ENCODE results near the gene ELP1. TPM values are rescaled to one million over a fixed set of nuclear protein-coding genes. Genes with fewer than 3 reads are reported as not detected.

ELP1 gene
- total and polyA plus RNA-seq, 2 experiments from 2014 or later: 9.1 to 46.3 TPM

DNA sequence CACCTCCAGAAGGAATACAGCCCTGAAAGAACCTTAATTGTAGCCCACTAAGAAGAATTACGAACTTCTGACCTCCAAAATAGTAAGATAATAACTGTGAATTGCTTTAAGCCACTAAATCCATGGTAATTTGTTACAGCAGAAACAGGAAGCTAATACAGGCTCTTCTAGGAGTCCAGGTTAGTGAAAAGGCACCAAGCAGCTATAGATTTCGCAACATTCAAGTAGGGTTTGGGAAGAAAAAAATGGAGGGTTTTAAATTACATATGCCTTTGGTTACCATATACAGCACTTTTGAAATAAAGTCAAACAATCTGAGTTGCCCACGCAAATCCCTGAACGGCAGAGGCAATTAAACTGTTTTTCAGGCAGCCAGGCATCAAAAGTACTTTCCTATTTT lies 73.6 kb downstream of the ELP1 start:
- Histone ChIP-seq H2AFZ (no peak overlapping the region), H3K36me3 (ENCODE audit: insufficient read depth) (no peaks in the 10 kb centered on the region), H3K79me2 (replicated peaks; ENCODE audit: insufficient read depth) (no peaks in the 10 kb centered on the region), H3K4me2 (no peak overlapping the region), H3K4me3 (no peak overlapping the region), H3K4me1 (ENCODE audit: insufficient read depth) (no peaks in the 10 kb centered on the region), H3K27ac (ENCODE audit: low read depth) (no peak overlapping the region), H4K20me1 (replicated peaks; ENCODE audit: insufficient read depth) (no peaks in the 10 kb centered on the region), H3K27me3 (ENCODE audit: insufficient read depth) (no peaks in the 10 kb centered on the region), H3K9me2 (ENCODE audit: insufficient read depth) (no peaks in the 10 kb centered on the region), H3F3A (replicated peaks; ENCODE audit: low read depth) (no peaks in the 10 kb centered on the region)
- Mint-ChIP-seq H3K36me3 (ENCODE audit: low read depth) (no peaks in the 10 kb centered on the region), H3K9me3 (no peaks in the 10 kb centered on the region), H3K27ac (no peak overlapping the region), H3K27me3 (ENCODE audit: insufficient read depth, low read depth, poor library complexity) (peaks cover 9% of the 10 kb centered on the region), H3K4me3 (no peak overlapping the region), H3K4me1 (no peaks in the 10 kb centered on the region)
- TF ChIP-seq CREB1 (CRISPR knock-in tag; IDR thresholded peaks at IDR 0.05; ENCODE audit: low read depth): no peak
- TF ChIP-seq, protein P1, sequence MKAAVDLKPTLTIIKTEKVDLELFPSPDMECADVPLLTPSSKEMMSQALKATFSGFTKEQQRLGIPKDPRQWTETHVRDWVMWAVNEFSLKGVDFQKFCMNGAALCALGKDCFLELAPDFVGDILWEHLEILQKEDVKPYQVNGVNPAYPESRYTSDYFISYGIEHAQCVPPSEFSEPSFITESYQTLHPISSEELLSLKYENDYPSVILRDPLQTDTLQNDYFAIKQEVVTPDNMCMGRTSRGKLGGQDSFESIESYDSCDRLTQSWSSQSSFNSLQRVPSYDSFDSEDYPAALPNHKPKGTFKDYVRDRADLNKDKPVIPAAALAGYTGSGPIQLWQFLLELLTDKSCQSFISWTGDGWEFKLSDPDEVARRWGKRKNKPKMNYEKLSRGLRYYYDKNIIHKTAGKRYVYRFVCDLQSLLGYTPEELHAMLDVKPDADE (IDR thresholded peaks at IDR 0.05): no peak
- TF ChIP-seq ZNF114 (CRISPR knock-in tag; IDR thresholded peaks at IDR 0.05): no peak
- TF ChIP-seq NANOG (IDR thresholded peaks at IDR 0.05; ENCODE audit: borderline replicate concordance): no peak
- TF ChIP-seq EZH2phosphoT487 (IDR thresholded peaks at IDR 0.05; ENCODE audit: unreplicated experiment): no peak
- TF ChIP-seq, protein P2, sequence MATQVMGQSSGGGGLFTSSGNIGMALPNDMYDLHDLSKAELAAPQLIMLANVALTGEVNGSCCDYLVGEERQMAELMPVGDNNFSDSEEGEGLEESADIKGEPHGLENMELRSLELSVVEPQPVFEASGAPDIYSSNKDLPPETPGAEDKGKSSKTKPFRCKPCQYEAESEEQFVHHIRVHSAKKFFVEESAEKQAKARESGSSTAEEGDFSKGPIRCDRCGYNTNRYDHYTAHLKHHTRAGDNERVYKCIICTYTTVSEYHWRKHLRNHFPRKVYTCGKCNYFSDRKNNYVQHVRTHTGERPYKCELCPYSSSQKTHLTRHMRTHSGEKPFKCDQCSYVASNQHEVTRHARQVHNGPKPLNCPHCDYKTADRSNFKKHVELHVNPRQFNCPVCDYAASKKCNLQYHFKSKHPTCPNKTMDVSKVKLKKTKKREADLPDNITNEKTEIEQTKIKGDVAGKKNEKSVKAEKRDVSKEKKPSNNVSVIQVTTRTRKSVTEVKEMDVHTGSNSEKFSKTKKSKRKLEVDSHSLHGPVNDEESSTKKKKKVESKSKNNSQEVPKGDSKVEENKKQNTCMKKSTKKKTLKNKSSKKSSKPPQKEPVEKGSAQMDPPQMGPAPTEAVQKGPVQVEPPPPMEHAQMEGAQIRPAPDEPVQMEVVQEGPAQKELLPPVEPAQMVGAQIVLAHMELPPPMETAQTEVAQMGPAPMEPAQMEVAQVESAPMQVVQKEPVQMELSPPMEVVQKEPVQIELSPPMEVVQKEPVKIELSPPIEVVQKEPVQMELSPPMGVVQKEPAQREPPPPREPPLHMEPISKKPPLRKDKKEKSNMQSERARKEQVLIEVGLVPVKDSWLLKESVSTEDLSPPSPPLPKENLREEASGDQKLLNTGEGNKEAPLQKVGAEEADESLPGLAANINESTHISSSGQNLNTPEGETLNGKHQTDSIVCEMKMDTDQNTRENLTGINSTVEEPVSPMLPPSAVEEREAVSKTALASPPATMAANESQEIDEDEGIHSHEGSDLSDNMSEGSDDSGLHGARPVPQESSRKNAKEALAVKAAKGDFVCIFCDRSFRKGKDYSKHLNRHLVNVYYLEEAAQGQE (IDR thresholded peaks at IDR 0.05; ENCODE audit: unreplicated experiment): no peak
- TF ChIP-seq, protein P3, sequence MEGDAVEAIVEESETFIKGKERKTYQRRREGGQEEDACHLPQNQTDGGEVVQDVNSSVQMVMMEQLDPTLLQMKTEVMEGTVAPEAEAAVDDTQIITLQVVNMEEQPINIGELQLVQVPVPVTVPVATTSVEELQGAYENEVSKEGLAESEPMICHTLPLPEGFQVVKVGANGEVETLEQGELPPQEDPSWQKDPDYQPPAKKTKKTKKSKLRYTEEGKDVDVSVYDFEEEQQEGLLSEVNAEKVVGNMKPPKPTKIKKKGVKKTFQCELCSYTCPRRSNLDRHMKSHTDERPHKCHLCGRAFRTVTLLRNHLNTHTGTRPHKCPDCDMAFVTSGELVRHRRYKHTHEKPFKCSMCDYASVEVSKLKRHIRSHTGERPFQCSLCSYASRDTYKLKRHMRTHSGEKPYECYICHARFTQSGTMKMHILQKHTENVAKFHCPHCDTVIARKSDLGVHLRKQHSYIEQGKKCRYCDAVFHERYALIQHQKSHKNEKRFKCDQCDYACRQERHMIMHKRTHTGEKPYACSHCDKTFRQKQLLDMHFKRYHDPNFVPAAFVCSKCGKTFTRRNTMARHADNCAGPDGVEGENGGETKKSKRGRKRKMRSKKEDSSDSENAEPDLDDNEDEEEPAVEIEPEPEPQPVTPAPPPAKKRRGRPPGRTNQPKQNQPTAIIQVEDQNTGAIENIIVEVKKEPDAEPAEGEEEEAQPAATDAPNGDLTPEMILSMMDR (conservative IDR thresholded peaks at IDR 0.05; ENCODE audit: low read depth in 2 of 2): no peak
- TF ChIP-seq, protein P4, sequence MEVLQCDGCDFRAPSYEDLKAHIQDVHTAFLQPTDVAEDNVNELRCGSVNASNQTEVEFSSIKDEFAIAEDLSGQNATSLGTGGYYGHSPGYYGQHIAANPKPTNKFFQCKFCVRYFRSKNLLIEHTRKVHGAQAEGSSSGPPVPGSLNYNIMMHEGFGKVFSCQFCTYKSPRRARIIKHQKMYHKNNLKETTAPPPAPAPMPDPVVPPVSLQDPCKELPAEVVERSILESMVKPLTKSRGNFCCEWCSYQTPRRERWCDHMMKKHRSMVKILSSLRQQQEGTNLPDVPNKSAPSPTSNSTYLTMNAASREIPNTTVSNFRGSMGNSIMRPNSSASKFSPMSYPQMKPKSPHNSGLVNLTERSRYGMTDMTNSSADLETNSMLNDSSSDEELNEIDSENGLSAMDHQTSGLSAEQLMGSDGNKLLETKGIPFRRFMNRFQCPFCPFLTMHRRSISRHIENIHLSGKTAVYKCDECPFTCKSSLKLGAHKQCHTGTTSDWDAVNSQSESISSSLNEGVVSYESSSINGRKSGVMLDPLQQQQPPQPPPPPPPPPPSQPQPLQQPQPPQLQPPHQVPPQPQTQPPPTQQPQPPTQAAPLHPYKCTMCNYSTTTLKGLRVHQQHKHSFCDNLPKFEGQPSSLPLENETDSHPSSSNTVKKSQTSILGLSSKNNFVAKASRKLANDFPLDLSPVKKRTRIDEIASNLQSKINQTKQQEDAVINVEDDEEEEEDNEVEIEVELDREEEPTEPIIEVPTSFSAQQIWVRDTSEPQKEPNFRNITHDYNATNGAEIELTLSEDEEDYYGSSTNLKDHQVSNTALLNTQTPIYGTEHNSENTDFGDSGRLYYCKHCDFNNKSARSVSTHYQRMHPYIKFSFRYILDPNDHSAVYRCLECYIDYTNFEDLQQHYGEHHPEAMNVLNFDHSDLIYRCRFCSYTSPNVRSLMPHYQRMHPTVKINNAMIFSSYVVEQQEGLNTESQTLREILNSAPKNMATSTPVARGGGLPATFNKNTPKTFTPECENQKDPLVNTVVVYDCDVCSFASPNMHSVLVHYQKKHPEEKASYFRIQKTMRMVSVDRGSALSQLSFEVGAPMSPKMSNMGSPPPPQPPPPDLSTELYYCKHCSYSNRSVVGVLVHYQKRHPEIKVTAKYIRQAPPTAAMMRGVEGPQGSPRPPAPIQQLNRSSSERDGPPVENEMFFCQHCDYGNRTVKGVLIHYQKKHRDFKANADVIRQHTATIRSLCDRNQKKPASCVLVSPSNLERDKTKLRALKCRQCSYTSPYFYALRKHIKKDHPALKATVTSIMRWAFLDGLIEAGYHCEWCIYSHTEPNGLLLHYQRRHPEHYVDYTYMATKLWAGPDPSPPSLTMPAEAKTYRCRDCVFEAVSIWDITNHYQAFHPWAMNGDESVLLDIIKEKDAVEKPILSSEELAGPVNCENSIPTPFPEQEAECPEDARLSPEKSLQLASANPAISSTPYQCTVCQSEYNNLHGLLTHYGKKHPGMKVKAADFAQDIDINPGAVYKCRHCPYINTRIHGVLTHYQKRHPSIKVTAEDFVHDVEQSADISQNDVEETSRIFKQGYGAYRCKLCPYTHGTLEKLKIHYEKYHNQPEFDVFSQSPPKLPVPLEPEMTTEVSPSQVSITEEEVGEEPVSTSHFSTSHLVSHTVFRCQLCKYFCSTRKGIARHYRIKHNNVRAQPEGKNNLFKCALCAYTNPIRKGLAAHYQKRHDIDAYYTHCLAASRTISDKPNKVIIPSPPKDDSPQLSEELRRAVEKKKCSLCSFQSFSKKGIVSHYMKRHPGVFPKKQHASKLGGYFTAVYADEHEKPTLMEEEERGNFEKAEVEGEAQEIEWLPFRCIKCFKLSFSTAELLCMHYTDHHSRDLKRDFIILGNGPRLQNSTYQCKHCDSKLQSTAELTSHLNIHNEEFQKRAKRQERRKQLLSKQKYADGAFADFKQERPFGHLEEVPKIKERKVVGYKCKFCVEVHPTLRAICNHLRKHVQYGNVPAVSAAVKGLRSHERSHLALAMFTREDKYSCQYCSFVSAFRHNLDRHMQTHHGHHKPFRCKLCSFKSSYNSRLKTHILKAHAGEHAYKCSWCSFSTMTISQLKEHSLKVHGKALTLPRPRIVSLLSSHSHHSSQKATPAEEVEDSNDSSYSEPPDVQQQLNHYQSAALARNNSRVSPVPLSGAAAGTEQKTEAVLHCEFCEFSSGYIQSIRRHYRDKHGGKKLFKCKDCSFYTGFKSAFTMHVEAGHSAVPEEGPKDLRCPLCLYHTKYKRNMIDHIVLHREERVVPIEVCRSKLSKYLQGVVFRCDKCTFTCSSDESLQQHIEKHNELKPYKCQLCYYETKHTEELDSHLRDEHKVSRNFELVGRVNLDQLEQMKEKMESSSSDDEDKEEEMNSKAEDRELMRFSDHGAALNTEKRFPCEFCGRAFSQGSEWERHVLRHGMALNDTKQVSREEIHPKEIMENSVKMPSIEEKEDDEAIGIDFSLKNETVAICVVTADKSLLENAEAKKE (CRISPR knock-in tag; IDR thresholded peaks at IDR 0.05): no peak
- no peak for TF ChIP-seq POLR2AphosphoS5 (IDR thresholded peaks at IDR 0.05; ENCODE audit: low read depth)
- DNase-seq (ENCODE audit: low spot score) (no peak), ATAC-seq (no peak)

All from GM23338 (cell line).